ENCODE data around the gene LST1. TPM values are rescaled to one million over a fixed set of nuclear protein-coding genes. Genes with fewer than 3 reads are reported as not detected.

LST1 gene
- total and polyA plus RNA-seq, 5 donors = 7.8 to 16.6 (median 11.1) TPM

DNA sequence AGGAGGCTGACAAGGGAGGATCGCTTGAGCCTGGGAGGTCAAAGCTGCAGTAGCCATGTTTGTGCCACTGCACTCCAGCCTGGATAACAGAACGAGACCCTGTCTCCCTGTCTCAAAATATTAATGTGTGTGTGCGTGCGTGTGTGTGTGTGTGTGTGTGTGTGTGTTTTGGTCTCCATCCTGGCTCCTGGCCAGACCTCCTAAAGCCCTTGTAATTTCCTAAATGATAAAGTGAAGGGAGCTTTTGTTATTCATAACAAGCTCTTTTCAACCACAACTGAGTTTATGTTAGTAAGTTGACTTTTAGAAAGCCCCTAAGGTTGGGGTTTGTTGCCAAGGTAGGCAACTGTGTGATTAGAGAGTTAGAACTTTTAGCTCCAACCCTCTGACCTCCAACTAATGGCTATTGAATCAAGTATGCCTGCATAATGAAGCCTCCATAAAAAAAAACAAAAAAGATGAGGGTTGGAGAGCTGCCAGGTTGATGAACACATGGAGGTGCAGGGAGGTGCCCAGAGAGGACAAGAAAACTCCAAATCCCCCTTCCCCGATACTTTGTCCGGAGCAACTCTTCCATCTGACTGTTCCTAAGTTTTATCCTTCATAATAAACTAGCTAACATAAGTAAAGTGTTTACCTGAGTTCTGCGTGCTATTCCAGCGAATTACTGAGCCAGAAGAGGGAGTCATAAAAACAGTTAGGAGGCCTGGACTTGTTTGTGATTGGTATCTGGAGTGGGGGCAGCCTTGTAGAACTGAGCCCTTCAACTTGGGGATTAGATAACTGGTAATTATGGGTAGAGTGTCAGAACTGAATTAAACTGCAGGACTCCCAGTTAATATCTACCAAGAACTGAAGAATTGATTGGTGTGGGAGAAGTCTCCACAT, 23.7 kb downstream of the LST1 start:
- DNase-seq = no peak
- no peak for ATAC-seq
- intact Hi-C loops (cut with DNase I) = no loop called here
- Histone ChIP-seq H3K4me1 (ENCODE audit: control insufficient read depth, insufficient read depth, low read length) (no peaks in the 10 kb centered on the region), H3K4me3 (ENCODE audit: low read length) (no peak overlapping the region), H3K27ac (ENCODE audit: low read length) (no peak overlapping the region), H3K27me3 (ENCODE audit: control insufficient read depth, insufficient read depth) (no peaks in the 10 kb centered on the region), H3K9me3 (ENCODE audit: control insufficient read depth, low read length) (no peaks in the 10 kb centered on the region)
- WGBS = 69% methylated on average over 8 of the region's 8 CpGs

- 68% methylated on average over 4 of the region's 4 CpGs for WGBS
- Histone ChIP-seq H3K4me1 (ENCODE audit: control insufficient read depth, insufficient read depth, low read length) (no peaks in the 10 kb centered on the region), H3K27me3 (ENCODE audit: control insufficient read depth, insufficient read depth) (no peaks in the 10 kb centered on the region), H3K4me3 (ENCODE audit: low read length) (no peak overlapping the region), H3K27ac (ENCODE audit: low read length) (no peak overlapping the region), H3K9me3 (ENCODE audit: control insufficient read depth, low read length) (no peaks in the 10 kb centered on the region)
- no peak for ATAC-seq
- DNase-seq = no peak
- intact Hi-C loops (cut with DNase I) = no loop called here
These were observed 24.9 kb downstream of the LST1 start for GRCh38 chr6:31610968-31611367.

GRCh38 chr6:31614075-31614619, 28.1 kb downstream of the LST1 start:
- intact Hi-C loops (cut with DNase I) = no loop called here
- Histone ChIP-seq H3K27ac (ENCODE audit: low read length) (no peak overlapping the region), H3K4me3 (ENCODE audit: low read length) (no peak overlapping the region), H3K4me1 (ENCODE audit: control insufficient read depth, insufficient read depth, low read length) (no peaks in the 10 kb centered on the region), H3K27me3 (ENCODE audit: control insufficient read depth, insufficient read depth) (no peaks in the 10 kb centered on the region), H3K9me3 (ENCODE audit: control insufficient read depth, low read length) (no peaks in the 10 kb centered on the region)
- no peak for DNase-seq
- peak in 1 of 2 donors; percentile 49 for ATAC-seq
- 68% methylated on average over 8 of the region's 8 CpGs for WGBS

DNA sequence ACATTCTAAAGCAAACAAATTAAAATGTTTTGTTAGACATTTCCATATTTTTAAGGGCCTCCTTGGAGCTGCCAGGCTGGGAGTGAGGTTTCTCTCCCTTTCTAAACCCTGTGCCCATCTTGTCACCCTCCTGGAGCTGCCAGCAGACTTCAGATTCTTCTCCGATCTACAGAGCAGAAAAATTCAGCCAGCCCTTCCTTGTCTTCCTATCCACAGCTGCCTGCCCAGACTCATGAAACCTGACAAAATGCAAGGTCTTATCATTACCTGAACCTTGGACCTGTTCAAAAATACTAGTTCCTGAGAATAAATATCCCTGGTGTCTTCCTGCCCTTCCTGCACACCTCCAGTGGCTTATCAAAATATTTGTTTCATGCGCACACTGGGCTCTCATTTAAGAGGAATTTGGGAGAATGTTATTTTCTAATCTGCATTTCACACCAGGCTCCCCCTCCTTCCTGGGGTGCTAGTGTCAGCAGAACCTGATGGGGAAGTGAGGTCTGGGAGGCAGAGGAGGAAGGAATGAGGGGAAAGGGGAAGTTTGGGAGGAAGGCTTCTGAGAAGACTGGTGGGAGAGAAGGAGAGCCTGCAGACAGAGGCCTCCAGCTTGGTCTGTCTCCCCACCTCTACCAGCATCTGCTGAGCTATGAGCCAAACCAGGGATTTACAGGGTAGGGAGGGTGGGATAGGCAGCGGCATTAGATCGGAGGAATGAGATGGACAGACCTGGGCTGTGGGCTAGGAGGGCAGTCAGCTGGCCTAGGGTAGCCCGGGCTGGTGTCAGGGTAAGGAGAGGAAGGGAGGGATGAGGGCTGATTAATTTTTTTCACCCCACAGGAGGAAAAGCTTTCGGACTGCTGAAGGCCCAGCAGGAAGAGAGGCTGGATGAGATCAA, 28.9 kb downstream of the LST1 start, which contains the start of gene AIF1:
Gene AIF1 (plus strand): TSS at position 551 of the 895 bp plus-strand sequence. CDS start 96 bp downstream, at position 647.
- intact Hi-C loops (cut with DNase I) = no loop called here

DNA sequence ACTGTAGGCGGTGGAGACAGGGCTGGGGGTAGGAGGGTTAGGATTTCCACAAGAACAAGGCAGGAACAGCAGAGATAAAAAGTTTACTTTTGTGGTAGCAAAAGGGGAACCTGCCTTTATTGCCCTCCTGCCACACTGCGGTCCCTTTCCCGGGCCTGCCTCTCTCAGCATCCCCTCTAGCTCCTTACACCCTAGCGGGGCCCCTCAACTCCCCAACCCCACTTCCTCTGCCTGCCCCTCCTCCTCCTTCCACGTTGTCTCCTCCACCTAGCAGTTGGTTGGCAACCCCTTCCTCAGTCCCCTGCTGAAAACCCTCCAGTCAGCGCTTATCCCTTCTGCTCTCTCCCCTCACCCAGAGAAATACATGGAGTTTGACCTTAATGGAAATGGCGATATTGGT, 29.7 kb downstream of the LST1 start:
- ATAC-seq (no peak), DNase-seq (no peak)
- intact Hi-C loops (cut with DNase I) = no loop called here
- no peaks in the 10 kb centered on the region for H3K4me1 ChIP-seq (ENCODE audit: control insufficient read depth, insufficient read depth, low read length)
- WGBS = 53% methylated on average over 7 of the region's 7 CpGs
- peak overlapping the region; percentile 4 for H3K4me3 ChIP-seq (ENCODE audit: low read length)
- H3K27ac ChIP-seq (ENCODE audit: low read length) = no peak overlapping the region
- H3K27me3 ChIP-seq (ENCODE audit: control insufficient read depth, insufficient read depth) = no peaks in the 10 kb centered on the region
- H3K9me3 ChIP-seq (ENCODE audit: control insufficient read depth, low read length) = no peaks in the 10 kb centered on the region

More for the DNA sequence above, 28.9 kb downstream of the LST1 start, which contains the start of gene AIF1:
- 54% methylated on average over 6 of the region's 6 CpGs for WGBS
- H3K27ac ChIP-seq (ENCODE audit: low read length) = no peak within 1 kb of the TSS
- DNase-seq (no peak), ATAC-seq (no peak)
- H3K4me3 ChIP-seq (ENCODE audit: low read length) = peak within 1 kb of the TSS; percentile 4
- no peaks in the 10 kb centered on the region for H3K9me3 ChIP-seq (ENCODE audit: control insufficient read depth, low read length)
- no peaks in the 10 kb centered on the region for H3K27me3 ChIP-seq (ENCODE audit: control insufficient read depth, insufficient read depth)
- no peaks in the 10 kb centered on the region for H3K4me1 ChIP-seq (ENCODE audit: control insufficient read depth, insufficient read depth, low read length)

GRCh38 chr6:31617010-31617409, 30.9 kb downstream of the LST1 start:
- DNase-seq (no peak), ATAC-seq (no peak)
- no peaks in the 10 kb centered on the region for H3K4me1 ChIP-seq (ENCODE audit: control insufficient read depth, insufficient read depth, low read length)
- no peak overlapping the region for H3K4me3 ChIP-seq (ENCODE audit: low read length)
- H3K27ac ChIP-seq (ENCODE audit: low read length) = no peak overlapping the region
- 92% methylated on average over 2 of the region's 2 CpGs for WGBS
- intact Hi-C loops (cut with DNase I) = no loop called here
- H3K27me3 ChIP-seq (ENCODE audit: control insufficient read depth, insufficient read depth) = no peaks in the 10 kb centered on the region
- H3K9me3 ChIP-seq (ENCODE audit: control insufficient read depth, low read length) = no peaks in the 10 kb centered on the region

GRCh38 chr6:31619805-31620585, 33.9 kb downstream of the LST1 start:
- DNase-seq (peak; percentile 98 to 99 (median 99)), ATAC-seq (peak; percentile 95 to 96)
- no peaks in the 10 kb centered on the region for H3K27me3 ChIP-seq (ENCODE audit: control insufficient read depth, insufficient read depth)
- intact Hi-C loops (cut with DNase I) = no loop called here
- WGBS = under 1% methylated on average over 50 of the region's 50 CpGs
- H3K4me3 ChIP-seq (ENCODE audit: low read length) = peak overlapping the region; percentile 49
- no peaks in the 10 kb centered on the region for H3K4me1 ChIP-seq (ENCODE audit: control insufficient read depth, insufficient read depth, low read length)
- no peaks in the 10 kb centered on the region for H3K9me3 ChIP-seq (ENCODE audit: control insufficient read depth, low read length)
- H3K27ac ChIP-seq (ENCODE audit: low read length) = peak overlapping the region; percentile 100

GRCh38 chr6:31620586-31621319, 34.7 kb downstream of the LST1 start, which contains the start of gene PRRC2A:
Gene PRRC2A (plus strand): TSS chr6:31620715. CDS start chr6:31622790, 2,075 bp downstream.
- Histone ChIP-seq H3K4me3 (ENCODE audit: low read length) (peak within 1 kb of the TSS; percentile 83), H3K27me3 (ENCODE audit: control insufficient read depth, insufficient read depth) (no peaks in the 10 kb centered on the region), H3K4me1 (ENCODE audit: control insufficient read depth, insufficient read depth, low read length) (no peaks in the 10 kb centered on the region), H3K27ac (ENCODE audit: low read length) (peak within 1 kb of the TSS; percentile 100), H3K9me3 (ENCODE audit: control insufficient read depth, low read length) (no peaks in the 10 kb centered on the region)
- DNase-seq (peak in 2 of 3 donors; percentile 90 to 95), ATAC-seq (peak; percentile 59 to 69)
- under 1% methylated on average over 65 of the region's 67 CpGs for WGBS
- intact Hi-C loops (cut with DNase I) = no loop called here

DNA sequence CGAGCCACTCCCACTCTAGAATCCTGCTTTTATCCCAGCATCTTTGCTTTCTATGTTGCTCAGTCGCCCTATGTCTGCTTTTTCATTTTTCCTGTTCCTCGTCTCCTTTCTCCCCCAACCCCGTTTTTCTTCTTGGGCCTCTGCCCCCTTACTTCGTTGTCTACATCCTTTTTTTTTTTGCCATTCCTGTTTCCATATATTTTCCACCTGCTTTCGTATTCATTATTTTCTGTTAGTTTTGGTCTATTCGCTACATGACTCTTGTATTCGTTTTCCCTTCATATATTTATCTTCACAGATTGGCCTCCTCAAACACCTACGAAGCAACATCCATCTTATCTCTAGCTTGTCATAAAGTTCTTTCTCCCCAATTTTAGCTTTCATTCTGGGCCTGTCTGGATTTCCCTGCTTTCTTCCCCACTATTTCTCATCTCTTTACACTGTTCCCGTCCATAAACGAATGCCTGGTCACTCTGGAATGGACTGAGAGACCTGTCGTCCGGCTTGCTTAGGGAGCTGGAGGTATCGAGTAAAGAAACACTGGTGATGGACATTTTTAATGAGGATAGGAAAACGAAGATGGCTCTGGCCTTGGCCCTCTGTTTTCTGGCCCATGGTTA, 35.4 kb downstream of the LST1 start:
- 8% methylated on average over 15 of the region's 15 CpGs for WGBS
- Histone ChIP-seq H3K27me3 (ENCODE audit: control insufficient read depth, insufficient read depth) (no peaks in the 10 kb centered on the region), H3K4me3 (ENCODE audit: low read length) (peak overlapping the region; percentile 83), H3K9me3 (ENCODE audit: control insufficient read depth, low read length) (no peaks in the 10 kb centered on the region), H3K27ac (ENCODE audit: low read length) (peak overlapping the region; percentile 96), H3K4me1 (ENCODE audit: control insufficient read depth, insufficient read depth, low read length) (no peaks in the 10 kb centered on the region)
- ATAC-seq = no peak
- intact Hi-C loops (cut with DNase I) = no loop called here
- DNase-seq = no peak
